GM21515 (cell line): ENCODE measurements around the gene PLD1.
"Not testable (repeated sequence)": the region's sequence is repeated elsewhere in the genome, so short reads cannot be mapped to it uniquely, and the experiment has no call there.

Source experiments
- ATAC-seq: cut with Tn5 transposase; IDR thresholded peaks from one replicate; pipeline ENCODE4 v1.9.1; 2021; ENCODE audit not compliant: unreplicated experiment

The PLD1 gene, protein sequence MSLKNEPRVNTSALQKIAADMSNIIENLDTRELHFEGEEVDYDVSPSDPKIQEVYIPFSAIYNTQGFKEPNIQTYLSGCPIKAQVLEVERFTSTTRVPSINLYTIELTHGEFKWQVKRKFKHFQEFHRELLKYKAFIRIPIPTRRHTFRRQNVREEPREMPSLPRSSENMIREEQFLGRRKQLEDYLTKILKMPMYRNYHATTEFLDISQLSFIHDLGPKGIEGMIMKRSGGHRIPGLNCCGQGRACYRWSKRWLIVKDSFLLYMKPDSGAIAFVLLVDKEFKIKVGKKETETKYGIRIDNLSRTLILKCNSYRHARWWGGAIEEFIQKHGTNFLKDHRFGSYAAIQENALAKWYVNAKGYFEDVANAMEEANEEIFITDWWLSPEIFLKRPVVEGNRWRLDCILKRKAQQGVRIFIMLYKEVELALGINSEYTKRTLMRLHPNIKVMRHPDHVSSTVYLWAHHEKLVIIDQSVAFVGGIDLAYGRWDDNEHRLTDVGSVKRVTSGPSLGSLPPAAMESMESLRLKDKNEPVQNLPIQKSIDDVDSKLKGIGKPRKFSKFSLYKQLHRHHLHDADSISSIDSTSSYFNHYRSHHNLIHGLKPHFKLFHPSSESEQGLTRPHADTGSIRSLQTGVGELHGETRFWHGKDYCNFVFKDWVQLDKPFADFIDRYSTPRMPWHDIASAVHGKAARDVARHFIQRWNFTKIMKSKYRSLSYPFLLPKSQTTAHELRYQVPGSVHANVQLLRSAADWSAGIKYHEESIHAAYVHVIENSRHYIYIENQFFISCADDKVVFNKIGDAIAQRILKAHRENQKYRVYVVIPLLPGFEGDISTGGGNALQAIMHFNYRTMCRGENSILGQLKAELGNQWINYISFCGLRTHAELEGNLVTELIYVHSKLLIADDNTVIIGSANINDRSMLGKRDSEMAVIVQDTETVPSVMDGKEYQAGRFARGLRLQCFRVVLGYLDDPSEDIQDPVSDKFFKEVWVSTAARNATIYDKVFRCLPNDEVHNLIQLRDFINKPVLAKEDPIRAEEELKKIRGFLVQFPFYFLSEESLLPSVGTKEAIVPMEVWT

DNA sequence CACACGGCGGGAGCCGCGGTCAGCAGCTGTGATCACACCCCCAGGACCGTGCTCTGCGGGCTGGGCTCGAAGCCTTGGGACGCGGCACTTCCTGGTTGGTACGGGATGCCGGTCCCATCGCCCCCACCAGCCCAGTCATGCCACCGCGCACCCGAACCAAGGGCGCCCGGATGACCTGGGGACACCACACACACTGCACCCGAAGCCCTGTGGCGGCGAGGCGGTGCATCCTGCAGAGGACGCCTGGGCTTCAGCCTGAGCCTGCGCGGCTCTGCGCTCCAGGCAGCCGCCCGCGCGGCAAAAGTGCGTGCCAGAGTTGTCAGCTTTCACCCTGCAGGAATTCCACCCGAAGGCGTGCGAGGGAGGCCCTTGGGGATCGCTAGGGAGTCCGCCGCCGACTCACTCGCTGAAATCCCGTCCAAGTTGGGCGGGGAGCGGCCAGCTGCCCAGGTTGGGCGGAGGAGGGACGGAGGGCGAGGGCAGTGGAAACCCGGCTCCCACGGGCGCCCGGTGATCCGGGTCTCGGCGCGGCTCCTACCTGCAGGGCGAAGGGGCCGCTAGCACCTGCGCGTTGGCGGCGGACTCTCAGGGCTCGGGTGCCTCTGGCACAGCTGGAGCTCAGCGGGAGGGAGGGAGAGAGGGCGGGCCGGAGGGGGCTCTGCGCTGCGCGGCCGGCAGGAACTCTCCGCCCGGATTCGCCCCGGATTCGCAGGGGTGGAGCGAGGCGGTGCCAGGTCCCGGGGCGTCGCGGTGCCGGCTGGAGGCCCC, at the start of gene PLD1:
TSS of gene PLD1 (minus strand) at position 623 of the 768 bp plus-strand sequence. CDS start 72,432 bp downstream, outside the sequence.
- ATAC-seq: peak; percentile 67

DNA sequence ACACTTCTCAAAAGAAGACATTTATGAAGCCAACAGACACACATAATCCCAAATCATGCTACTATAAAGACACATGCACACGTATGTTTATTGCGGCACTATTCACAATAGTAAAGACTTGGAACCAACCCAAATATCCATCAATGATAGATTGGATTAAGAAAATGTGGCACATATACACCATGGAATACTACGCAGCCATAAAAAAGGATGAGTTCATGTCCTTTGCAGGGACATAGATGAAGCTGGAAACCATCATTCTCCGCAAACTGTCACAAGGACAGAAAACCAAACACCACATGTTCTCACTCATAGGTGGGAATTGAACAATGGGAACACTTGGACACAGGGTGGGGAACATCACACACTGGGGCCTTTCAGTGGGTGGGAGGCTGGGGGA, 48.5 kb upstream of the PLD1 start:
- not testable (repeated sequence) for ATAC-seq

DNA sequence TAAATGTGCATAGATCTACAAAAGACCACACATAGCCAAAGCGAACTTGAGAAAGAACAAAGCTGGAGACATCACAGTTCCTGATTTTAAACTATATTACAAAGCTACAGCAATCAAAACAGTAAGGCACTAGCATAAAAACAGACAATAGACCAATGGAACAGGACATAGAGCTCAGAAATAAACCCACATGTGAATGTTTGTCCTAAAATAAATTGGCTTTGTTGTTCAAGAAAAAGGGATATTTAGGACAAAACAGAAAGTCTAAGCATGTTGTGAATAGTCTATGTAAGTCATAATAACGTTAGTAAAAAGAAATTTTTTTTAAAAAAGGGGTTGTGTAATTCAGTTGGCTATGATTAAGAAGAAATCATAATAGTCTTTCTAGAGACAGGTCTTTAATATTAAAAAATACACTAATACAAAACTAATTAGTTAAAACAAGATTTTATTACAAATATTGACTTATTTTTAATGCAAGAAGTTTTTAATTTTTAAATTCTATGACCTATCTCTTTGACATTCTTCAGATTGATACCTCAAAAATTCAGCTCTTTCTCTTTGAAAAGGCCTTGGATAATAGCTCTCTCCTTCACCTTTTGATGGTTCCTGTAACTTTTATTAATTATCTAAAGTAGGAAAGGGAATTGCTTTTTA, 44.5 kb upstream of the PLD1 start:
- ATAC-seq: no peak

DNA sequence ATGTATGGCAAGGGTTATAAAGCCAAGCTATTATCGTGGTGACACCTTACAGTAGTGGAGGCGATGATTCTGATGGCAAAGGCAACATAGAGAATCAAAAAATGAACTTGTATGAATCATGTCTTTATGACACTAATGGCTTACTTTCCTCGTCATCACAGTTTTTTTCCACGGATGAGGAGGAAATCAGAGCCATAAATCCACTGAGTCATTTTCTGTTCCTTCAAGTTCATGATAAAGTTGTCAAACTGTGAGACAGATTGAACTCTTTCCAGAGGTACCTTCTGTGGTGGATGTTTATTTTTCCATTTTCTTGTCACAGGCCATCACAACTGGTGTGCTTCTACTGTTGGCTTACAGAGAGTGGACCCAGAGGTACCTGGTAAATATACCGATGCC, 41.4 kb upstream of the PLD1 start:
- no peak for ATAC-seq

DNA sequence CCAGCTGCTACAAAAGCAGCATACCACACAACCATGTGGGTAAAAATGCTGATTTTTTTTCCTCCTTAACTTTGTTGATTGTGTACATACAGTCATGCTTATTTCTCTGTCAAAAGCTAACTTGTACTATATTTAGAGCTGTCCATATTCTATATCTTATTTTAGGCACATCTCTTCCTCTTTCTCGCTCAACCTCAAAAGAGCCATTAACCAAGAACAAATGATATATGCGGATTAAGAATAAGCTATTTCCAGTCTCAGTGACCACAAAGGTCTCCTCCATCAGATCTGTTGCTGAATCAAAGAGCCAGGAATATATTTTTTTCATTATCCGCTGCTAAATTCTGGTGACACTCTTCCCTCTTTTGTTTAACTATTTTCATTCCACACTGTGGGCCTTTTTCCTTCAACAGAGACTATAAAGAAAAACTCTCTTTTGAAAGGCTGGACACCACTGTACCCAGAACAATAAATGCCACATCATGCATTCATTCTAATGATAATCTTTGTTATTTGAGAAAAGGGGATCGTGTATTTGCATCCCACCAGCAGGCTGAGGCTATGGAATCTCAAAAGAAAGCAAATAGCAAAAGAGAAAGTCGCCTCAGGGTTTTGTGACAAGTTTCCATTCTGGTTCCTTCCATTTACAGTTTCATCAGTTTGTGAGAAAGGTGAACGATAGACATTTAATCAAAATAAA, 40.8 kb upstream of the PLD1 start:
- no peak for ATAC-seq

DNA sequence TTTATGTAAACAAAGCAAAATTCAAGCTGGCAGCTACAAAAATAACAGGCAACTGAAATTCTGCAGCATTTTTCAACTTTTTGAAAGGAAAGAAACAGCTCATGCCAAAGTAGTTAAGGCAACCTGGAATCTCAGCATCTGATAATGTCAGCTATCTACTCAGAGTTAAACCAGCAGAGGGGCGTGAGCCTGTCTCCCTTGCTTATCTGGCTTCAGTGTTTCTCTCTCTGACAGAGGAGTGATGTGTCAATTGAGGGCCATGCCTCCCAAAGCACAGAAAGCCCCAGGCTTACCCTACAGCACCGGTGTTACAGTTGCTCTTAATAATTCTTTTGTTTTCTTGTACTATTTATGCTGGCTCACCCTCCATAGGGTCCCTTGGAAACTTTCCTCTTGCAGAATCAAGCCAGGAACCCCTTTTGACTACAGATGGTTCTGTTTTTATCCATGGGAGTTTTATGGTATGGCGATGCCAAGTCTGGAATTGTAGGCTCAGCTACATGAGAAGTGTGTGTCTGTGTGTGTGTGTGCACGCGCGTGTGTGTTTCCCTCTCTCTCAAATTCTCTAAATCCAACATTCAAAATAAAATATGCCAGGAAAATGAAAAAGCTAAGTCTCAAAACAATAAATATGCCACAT, 40.2 kb upstream of the PLD1 start:
- no peak for ATAC-seq

DNA sequence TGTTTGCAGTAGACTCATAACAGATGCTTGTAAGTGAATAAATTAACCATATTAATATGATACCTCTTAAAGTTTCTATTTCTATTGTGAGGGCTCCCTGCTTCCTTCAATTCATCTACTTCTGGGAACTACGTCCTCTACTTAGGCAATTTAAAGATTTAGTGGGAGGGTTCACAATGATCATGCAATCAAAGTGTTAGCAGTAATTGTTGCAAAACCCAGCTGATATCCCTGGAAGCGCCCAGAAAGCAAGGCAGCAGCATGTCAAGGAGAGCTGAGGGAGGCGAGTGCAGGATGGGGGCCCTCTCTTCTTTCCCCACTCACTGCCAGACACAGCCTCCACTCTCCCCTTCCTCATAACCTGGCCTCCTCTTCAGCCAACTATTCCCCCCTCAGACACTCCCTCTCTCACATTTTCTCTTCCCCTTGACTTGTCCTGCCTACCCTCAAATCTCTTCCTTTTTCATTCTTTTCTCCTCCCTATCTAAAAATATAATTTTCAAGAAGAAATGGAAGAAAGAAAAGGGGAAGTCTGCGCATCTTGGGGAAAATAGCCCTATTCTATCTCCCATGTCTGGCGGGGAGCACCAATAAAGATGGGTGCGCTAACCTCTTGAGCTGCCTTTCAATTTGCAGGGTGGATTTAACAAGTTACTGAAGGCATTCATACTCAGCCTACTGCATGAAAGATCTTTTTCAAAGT, 39.5 kb upstream of the PLD1 start:
- ATAC-seq: no peak

DNA sequence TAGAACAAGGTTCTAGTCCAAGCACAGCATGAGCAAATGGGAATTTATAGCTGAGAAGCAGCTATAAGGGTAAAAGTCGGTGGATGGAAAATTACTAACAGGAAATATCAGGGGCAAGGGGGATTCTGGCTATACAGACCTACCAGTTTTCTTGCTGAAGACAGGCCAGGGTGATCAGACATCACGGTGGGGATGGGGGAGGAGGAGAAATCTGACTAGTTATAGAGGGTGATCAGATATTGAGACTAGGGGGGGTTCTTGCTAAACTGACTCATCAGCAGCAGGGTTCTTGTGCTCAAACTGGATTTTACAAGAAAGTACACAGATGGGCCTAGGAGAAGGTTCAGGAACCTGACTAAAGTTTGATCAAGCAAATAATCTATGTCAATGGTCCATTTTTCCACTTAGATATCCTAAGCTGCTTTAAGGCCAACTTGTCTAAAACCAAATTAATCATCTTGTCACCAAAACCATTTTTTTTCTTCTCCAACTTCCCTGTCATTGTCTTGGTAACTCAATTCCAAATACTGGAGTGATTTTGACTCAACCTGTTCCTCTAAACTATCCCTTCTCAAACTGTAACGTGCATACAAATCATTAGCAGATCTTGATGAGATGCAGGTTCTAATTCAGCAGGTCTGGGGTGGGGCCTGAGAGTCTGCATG, 37.4 kb upstream of the PLD1 start:
- ATAC-seq: no peak

DNA sequence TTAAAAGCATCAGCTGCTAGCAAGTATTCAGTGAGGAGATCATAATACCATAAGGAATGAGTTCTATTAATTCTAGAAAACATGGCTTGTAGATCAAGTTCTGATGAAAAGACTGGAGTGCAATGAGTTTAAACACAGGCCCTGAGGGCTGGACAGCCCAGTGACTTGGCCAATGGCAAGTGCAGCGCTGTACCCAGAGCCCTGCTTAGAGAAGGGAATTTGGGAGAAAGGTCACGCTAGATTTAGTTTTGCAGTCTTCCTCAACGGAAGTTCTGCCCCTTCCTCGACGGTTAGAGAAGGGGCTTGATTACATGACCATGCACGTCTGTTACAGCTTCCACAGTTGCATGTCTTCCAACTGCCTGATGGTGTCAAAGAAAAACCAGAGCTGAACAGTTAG, 36.9 kb upstream of the PLD1 start:
- no peak for ATAC-seq

DNA sequence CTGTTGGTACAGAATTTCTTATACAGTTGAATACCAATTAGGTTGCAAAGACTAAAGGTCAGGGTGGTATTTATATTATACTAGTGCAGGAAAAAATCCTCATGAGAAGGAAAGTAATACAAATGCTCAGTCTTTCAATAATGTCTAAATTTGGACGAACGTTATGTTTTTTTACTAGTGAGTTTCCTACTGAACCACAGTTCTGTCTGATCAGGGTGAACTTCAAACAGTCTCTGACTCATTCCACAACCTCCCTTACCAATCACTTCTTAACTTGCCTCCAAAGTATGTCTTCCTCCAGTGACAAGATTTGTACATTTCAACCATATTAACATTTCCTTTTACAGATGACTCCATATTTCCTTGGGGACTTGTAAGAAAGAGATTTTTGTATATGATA, 36.3 kb upstream of the PLD1 start:
- peak; percentile 94 for ATAC-seq

DNA sequence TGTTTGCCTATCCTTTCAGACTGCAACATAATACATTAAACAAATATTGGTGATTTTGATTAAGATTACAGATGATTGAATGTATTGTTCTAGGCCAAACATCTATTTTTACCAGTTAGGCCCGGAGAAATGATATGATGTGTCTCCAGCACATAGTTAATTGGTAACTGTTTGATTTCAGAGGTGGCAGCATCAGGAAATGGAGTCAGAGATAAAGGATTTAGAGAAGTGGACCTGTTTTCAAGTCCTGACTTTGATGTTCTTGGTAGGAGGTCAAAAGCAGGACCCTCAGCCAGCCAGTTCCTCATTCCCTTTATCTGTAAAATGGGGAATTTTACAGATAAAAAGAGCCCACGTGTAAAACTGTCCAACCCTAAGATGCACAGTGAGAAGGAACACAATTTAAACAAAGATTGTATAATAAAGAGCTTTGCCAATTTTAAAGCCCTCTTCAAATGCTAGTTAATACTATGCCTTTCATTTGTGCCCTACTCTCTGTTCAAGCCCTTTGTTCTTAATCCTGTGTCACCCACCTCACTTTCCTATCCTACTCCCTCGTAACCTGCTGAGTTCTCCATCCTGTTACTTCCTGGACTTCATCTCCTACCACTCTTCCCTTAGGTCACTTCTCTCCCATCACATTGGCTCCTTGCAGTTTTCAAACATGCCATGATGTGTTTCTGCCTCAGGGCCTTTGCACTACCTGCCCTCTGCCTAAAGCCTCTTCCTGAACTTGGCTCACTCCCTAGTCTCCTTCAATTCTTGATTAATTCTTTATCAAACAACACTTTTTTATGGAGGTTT, 35.4 kb upstream of the PLD1 start:
- no peak for ATAC-seq

DNA sequence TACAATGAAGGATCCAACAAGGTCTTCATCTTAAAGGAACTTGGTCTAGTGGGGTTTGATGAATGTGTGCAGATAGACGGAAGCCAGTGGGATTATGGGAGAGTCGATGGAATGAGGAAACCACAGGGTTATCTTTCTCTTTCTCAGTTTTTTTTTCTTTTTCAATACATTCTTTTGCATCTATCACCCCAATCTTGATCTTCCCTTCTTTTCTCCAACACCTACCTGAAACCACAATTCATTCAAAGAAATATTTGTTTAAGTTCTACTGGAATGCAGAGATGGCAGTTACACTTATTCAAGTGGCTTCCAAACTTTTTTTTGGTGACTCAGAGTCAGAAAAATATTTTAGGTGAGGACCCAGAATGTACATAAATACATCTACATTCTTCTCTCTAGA, 34.6 kb upstream of the PLD1 start:
- no peak for ATAC-seq

DNA sequence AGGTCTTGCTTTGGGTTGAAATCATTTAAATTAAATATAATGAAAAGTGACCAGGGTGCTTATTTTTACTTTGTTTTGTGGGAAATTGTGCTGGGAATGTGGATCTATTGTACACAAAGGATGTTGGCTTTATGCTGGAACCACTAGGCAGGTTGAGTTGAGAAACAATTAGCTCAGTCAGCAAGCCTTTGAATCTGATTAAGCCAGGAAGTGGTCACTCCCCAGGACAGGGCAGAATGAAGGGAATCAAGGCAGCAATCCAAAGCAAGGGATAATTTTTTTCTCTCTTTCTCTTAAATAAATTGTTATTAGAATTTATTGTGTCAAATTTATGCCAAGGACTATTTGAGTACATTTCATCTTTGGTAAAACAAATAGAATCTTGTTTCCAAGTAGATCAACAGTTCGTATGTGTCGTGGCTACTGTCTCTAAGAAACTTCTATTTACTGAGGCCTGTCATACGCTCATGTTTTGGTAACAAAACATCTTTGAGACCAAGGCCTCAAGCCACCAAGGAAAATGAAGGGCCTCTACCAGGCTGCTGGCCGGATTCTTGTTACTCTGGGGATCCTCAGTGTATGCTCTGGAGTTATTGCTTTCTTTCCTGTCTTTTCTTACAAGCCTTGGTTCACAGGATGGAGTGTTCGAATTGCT, 32.7 kb upstream of the PLD1 start, which contains the start of gene TMEM212:
TSS of gene TMEM212 (plus strand) at position 486 of the 655 bp plus-strand sequence. CDS start at position 521, 35 bp downstream.
- no peak for ATAC-seq

DNA sequence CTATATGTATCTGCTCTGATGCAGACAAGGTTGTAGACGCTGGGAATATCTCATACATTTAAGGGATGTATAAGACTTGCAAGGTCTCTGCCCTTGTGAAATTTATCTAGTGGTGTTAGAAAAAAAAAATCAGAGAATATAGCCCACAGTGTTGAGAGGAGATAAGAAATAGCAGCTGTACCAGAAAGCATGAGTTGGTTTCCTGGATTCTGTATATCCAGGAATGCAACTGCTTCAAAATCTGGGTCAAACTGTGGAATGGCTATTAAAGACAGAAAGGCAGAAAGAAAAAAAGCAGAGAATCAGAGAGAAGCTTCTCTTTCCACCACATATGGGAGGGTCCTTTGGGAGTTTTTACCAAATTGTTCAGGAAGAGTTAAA, 31.3 kb upstream of the PLD1 start:
- no peak for ATAC-seq

DNA sequence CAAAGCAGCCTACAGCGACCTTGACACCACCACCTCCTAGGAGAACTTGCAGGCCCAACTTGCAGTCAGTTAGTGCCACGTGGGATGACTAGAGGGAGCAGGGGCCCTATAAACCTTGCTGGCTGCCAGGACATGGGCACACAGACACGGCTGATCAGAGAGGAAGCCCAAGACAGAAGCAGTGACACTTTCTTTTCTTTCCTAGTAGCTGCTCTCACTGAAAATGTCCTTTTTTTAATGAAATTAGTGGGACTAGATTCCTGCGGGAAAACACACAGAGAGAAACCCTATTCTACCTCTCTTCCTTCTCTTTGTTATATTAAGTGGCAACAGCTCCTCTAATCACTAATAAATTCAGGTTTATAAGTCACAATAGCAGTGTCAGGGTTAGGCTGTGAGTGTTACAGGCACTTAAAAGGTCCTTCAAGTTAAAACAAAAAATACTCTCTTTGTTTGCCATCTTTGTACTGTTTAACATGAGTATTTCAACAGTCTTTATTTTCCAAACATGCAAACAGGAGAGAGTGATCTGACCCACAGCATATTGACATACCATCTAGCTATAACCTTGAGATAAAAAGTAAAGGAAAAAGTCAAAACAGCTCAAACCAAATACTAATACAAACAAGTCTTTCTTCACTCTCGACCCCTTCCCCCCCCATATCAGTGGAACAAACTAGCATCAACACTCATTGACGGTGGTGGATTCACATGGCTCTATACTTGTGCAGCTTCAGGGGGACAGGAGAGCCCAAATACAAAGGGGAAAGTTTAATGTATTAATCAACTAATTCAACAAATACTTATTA, 30.7 kb upstream of the PLD1 start:
- ATAC-seq: no peak

DNA sequence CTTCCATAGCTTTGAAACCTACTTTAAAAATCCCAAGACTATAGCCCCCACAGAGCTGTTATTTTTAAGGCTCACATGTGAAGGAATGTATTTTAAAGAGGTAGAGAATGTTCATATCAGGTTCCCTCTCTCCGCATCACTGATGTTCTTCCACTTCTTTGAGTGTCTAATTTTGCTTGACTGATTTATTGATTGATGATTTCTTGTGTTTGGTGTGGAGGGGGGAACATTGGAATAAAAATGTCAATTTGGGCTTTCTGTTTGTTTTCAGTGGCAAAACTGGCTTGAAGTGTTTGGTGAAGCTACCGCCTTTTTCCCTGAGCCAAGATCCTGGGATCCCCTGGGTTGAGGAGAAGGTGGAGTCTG, 30.1 kb upstream of the PLD1 start:
- no peak for ATAC-seq
